ENCODE data around the gene HSD17B4. TPM values are rescaled to one million over a fixed set of nuclear protein-coding genes. Genes with fewer than 3 reads are reported as not detected.

HSD17B4 gene
- total RNA-seq, 1 experiment from 2014 or later, result 269 TPM

GRCh38 chr5:119578937-119579336 is 126.6 kb downstream of the HSD17B4 start:
- Mint-ChIP-seq H3K27ac (no peak overlapping the region), H3K9me3 (no peaks in the 10 kb centered on the region), H3K4me3 (no peak overlapping the region), H3K27me3 (ENCODE audit: low read depth) (no peaks in the 10 kb centered on the region), H3K4me1 (peaks cover 28 to 33% of the 10 kb centered on the region in 2 experiments), H3K36me3 (ENCODE audit: insufficient read depth in 1 of 3, low read depth in 3 of 3) (no peaks in the 10 kb centered on the region)
- no peak overlapping the region for H3K18ac ChIP-seq (ENCODE audit: insufficient read length, low read depth, low read length)
- no peak overlapping the region for H2BK15ac ChIP-seq (ENCODE audit: low read depth, low read length)
- no peak overlapping the region for H3K14ac ChIP-seq (ENCODE audit: insufficient read depth, low read length)
- no peak overlapping the region for H3K27ac ChIP-seq (ENCODE audit: insufficient read length, low read depth, low read length)
- no peak overlapping the region for H3K4me2 ChIP-seq (ENCODE audit: insufficient read depth, insufficient read length, low read length)
- no peak overlapping the region for H4K5ac ChIP-seq (ENCODE audit: insufficient read length, low read depth, low read length)
- H3K79me1 ChIP-seq (ENCODE audit: insufficient read depth, low read depth, low read length, poor library complexity, severe bottlenecking), result no peaks in the 10 kb centered on the region
- no peak overlapping the region for H4K8ac ChIP-seq (replicated peaks; ENCODE audit: insufficient read length, low read depth, low read length)
- no peaks in the 10 kb centered on the region; the same call in 1 of the 2 replicates for H3K4me1 ChIP-seq (ENCODE audit: insufficient read depth, low read length)
- no peak overlapping the region for H2BK5ac ChIP-seq (ENCODE audit: insufficient read length, low read length)
- H3K4ac ChIP-seq (ENCODE audit: low read depth, low read length), result no peak overlapping the region
- DNase-seq, result peak; percentile 64
- no peaks in the 10 kb centered on the region for H4K20me1 ChIP-seq (ENCODE audit: control insufficient read depth, insufficient read depth, insufficient read length)
- H4K91ac ChIP-seq (ENCODE audit: insufficient read length, low read depth, low read length), result no peak overlapping the region
- H2AFZ ChIP-seq (ENCODE audit: low read length), result no peak overlapping the region
- H2BK120ac ChIP-seq (ENCODE audit: low read depth, low read length, poor library complexity, severe bottlenecking), result no peak overlapping the region
- no peak overlapping the region for H2BK12ac ChIP-seq (ENCODE audit: insufficient read length, low read depth, low read length)
- peak; percentile 70 for TF ChIP-seq CTCF (conservative IDR thresholded peaks at IDR 0.05)
- no peak overlapping the region for H3K23ac ChIP-seq (ENCODE audit: insufficient read length, low read depth, low read length)
- H3T11ph ChIP-seq (ENCODE audit: low read length), result no peak overlapping the region
- H3K9ac ChIP-seq (ENCODE audit: extremely low read depth, insufficient read length, low read length), result no peak overlapping the region
- no peak overlapping the region for H3K56ac ChIP-seq (ENCODE audit: insufficient read length, low read depth, low read length)
- H2AK5ac ChIP-seq (ENCODE audit: insufficient read length, low read length), result no peak overlapping the region
- no CpG with 5 or more reads among the region's 3 CpGs for WGBS (ENCODE audit: extremely low coverage, insufficient read length, low lambda C conversion rate)
- no peak overlapping the region for H2BK20ac ChIP-seq (ENCODE audit: low read depth, low read length, poor library complexity, severe bottlenecking)
- H3K23me2 ChIP-seq (ENCODE audit: insufficient read length, low read depth, low read length, poor library complexity, severe bottlenecking), result no peaks in the 10 kb centered on the region
- no peaks in the 10 kb centered on the region for H3K9me3 ChIP-seq (ENCODE audit: control insufficient read depth, low read depth, low read length)
- no peaks in the 10 kb centered on the region for H3K79me2 ChIP-seq (ENCODE audit: insufficient read depth, low read length)
- H3K27me3 ChIP-seq (ENCODE audit: insufficient read depth, low read length), result no peaks in the 10 kb centered on the region

All from H9 (cell line).